ENCODE results near the gene OGA. TPM values are rescaled to one million over a fixed set of nuclear protein-coding genes. Genes with fewer than 3 reads are reported as not detected.

OGA gene
- total RNA-seq, result 39.8 and 48.4 TPM in 2 replicates

DNA sequence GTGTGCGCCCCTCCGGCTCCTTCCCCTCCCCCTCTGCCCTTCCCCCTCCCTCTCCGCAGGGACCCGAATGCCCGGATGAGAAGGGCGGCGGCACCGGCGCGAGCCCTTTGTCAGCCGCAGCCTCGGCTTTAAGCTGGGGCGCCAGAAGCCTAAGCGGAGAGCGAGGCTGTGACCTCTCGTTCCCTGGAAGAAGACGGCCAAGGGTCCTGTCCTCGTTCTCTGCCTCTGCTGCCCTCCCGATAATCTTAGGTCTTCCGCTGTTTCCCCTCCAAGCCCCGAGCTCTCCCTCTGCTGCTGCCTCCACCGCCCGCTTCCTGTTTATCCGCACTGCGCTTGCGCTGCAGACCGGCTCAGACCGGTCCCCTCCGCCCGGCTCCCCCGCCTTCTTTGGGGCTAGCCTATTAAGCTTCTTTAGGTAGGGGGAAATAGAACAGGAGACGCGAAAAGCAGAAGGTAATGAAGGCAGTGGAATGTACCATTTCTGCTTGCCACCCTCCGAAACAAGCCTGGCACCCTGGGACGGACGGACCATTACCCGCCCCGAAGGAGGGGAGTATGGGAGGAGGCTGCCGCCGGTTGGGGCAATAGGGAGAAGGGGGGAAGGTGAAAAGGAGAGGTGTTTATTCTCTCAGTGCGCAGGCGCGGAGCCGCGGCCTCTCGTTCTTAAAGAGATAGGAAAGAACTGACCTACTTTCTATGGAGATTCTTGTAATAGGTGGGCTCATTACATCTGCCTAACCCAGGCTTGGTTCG lies at the start of gene OGA:
OGA (minus strand) TSS at position 326 of the 753 bp plus-strand sequence. CDS start 422 bp downstream, outside the sequence.
- peak within 1 kb of the TSS; percentile 94 for H3K4me3 ChIP-seq (ENCODE audit: low read depth, low read length)
- TF ChIP-seq, protein P1, sequence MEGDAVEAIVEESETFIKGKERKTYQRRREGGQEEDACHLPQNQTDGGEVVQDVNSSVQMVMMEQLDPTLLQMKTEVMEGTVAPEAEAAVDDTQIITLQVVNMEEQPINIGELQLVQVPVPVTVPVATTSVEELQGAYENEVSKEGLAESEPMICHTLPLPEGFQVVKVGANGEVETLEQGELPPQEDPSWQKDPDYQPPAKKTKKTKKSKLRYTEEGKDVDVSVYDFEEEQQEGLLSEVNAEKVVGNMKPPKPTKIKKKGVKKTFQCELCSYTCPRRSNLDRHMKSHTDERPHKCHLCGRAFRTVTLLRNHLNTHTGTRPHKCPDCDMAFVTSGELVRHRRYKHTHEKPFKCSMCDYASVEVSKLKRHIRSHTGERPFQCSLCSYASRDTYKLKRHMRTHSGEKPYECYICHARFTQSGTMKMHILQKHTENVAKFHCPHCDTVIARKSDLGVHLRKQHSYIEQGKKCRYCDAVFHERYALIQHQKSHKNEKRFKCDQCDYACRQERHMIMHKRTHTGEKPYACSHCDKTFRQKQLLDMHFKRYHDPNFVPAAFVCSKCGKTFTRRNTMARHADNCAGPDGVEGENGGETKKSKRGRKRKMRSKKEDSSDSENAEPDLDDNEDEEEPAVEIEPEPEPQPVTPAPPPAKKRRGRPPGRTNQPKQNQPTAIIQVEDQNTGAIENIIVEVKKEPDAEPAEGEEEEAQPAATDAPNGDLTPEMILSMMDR (conservative IDR thresholded peaks at IDR 0.05; ENCODE audit: low read depth, low read length), result no peak
- peak; percentile 100 for DNase-seq (ENCODE audit: low read depth)

DNA sequence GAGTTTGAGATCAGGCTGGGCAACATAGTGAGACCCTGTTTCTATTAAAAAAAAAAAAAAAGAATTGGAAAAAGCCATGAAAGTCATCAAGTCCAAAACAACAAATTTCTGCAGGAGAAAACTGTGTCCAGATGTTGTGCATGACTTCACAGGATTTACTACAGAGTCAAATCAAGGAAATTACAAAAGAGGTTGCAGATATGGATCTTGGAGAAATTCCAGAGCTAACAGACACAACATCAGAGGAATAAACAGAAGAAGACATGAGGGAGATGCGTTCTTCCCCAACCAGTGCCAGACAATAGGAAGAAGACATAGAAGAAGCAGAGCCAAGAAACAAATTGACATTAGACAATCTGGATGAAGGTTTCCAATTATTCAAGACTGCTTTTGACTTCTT lies 49.7 kb upstream of the OGA start:
- H3K4me3 ChIP-seq (ENCODE audit: low read depth, low read length), result no peak overlapping the region
- DNase-seq (ENCODE audit: low read depth), result no peak
- TF ChIP-seq, protein P1 (conservative IDR thresholded peaks at IDR 0.05; ENCODE audit: low read depth, low read length), result no peak

DNA sequence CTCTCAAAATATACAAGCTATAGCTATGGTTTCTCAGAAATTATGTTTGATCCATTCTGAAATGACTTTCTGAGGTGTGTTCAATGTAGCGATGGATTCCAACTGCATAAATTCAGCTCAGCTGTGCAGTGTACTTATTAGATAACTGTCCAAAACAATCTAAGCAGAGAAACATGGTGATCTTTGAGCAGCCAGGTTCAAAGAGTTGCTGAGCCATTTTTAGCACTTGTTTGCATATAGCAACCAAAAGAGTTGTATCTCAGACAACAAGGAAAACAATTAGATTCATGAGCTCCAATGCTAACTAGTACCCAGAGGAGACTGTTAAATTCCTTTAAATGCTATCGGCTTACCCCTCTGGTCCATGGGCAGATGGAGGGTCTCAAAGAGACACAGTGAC lies 41.3 kb upstream of the OGA start:
- TF ChIP-seq, protein P1 (conservative IDR thresholded peaks at IDR 0.05; ENCODE audit: low read depth, low read length), result no peak
- DNase-seq (ENCODE audit: low read depth), result no peak
- H3K4me3 ChIP-seq (ENCODE audit: low read depth, low read length), result no peak overlapping the region

DNA sequence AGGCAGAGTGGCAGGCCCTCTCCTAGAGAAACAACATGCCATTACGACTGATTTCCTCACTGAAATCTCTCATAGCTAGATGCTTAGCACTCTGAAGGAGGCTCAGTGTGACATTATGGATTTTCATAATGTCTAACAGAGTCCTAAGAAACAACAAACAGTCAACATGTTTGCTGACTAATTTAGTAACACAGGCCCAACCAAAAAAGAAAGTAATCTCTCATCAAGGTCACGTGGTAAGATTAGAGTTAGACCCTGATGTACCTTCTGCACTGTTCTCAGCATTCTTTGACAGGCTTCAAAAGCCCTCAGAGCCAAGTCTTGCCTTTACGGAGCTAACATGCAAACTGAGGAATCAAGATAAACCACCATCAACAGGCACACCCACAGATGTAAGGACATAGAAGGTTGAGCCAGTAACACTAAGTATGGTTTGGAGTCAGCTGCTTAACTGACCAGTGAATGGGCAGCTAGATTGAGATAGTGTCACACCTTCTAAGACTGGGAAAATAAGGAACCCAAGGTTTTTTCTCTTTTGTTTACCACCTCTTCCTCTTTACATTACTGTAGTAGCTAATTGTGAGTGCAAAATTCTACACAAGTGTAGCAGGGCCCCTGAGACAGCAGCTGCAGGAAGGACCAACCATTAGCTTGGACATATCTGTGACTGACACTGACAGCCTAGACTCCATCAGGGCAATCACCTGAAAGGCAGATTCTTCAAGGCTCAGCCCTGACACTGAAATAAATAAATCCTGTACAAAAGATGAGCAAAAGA lies 40.7 kb upstream of the OGA start:
- no peak for DNase-seq (ENCODE audit: low read depth)
- TF ChIP-seq, protein P1 (conservative IDR thresholded peaks at IDR 0.05; ENCODE audit: low read depth, low read length), result no peak
- H3K4me3 ChIP-seq (ENCODE audit: low read depth, low read length), result no peak overlapping the region

DNA sequence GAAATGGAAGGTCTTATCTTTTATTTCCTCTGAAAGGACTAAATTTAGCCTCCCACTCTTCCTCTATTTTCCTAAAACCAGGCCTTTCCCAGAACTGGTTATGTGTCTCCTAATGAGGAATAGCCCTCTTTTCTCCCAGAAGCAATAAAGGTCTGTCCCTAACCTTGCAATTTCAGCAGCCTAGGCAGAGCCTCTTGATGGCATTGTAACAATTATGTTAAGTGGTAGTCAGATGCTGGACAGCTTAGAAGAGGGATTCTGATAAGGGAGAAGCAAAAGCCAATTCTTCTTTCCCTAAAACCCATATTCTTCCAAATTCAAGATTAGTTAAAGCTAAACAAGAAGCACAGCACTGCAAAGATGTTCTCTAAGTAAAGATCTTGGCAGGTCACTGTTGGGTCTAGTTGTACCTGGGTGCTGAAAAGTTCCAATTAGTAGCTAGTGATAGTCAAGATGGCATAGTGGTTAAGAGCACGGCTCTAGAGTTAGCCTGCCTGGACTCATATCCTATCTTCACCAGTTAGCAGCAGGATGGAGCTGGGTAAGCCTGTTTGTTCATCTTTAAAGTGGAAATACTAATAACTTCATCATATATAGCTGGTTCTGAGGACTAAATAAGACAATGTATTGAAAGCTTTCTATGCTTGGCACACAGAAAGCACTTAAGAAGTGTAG lies 39.7 kb upstream of the OGA start:
- TF ChIP-seq, protein P1 (conservative IDR thresholded peaks at IDR 0.05; ENCODE audit: low read depth, low read length), result no peak
- no peak overlapping the region for H3K4me3 ChIP-seq (ENCODE audit: low read depth, low read length)
- no peak for DNase-seq (ENCODE audit: low read depth)

DNA sequence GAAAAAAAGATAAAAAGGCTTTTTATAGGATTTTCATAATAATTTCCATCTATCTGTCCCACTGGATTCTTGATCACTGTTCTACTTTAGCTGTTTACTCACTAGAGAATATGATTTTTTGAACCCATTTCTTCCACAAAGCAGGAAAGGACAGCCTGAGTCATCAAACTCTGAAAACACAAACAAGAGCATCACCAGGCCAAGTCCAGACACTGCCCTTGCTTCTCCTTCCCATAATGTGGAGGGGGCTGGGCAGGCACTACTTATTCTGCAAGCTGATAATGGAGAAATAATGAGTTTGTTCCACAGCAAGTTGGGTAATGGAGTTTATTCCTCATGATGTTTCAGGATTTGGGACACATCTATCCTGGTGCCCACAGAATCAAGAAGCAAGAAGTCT lies 38.4 kb upstream of the OGA start:
- DNase-seq (ENCODE audit: low read depth), result no peak
- H3K4me3 ChIP-seq (ENCODE audit: low read depth, low read length), result no peak overlapping the region
- TF ChIP-seq, protein P1 (conservative IDR thresholded peaks at IDR 0.05; ENCODE audit: low read depth, low read length), result no peak

Measured in epithelial cell of proximal tubule (primary cell).